Neural crest cell (in vitro differentiated cells): ENCODE results near the gene LITAFD. TPM values are rescaled to one million over a fixed set of nuclear protein-coding genes. Genes with fewer than 3 reads are reported as not detected.

Experiments used
- DNase-seq: peaks from one replicate; pipeline ENCODE4 v3.0.0; 2021; ENCODE audit warnings: low read depth, mixed read lengths, low spot score
- H3K27ac Mint-ChIP-seq: one replicate; pipeline ENCODE4 v1.8.0; 2021; ENCODE audit warnings: mild to moderate bottlenecking, mixed read lengths; ENCODE audit not compliant: unreplicated experiment
- H3K27me3 Mint-ChIP-seq: 2 replicates; pipeline ENCODE4 v1.8.0; 2021; ENCODE audit warnings: low read depth, mild to moderate bottlenecking, mixed read lengths
- H3K36me3 Mint-ChIP-seq: 2 replicates; pipeline ENCODE4 v1.8.0; 2021; ENCODE audit warnings: low read depth, mild to moderate bottlenecking, mixed read lengths
- H3K4me1 Mint-ChIP-seq: 2 replicates; pipeline ENCODE4 v1.8.0; 2021; ENCODE audit warnings: mixed read lengths
- H3K4me3 Mint-ChIP-seq: one replicate; pipeline ENCODE4 v1.8.0; 2021; ENCODE audit warnings: mild to moderate bottlenecking, mixed read lengths
- H3K9me3 Mint-ChIP-seq: 2 replicates; pipeline ENCODE4 v1.8.0; 2021; ENCODE audit warnings: mixed read lengths
- total RNA-seq: library from RNA; stranded (reverse); gene quantifications from 2 replicates; pipeline ENCODE4 v1.2.1, GENCODE V29; 2021
- TF ChIP-seq, protein P1 (sequence below): fragments of 200-600 bp; sonication (generic); conservative IDR thresholded peaks from 2 replicates; pipeline ENCODE4 v1.5.0; 2021; ENCODE audit warnings: antibody characterized with exemption, mild to moderate bottlenecking

Gene LITAFD
- total RNA-seq, 1 donor from 2014 or later: not detected

GRCh38 chr16:8893426-8893825 is 11.3 kb downstream of the LITAFD start:
- H3K4me1 Mint-ChIP-seq: peaks cover 30% of the 10 kb centered on the region
- no peaks in the 10 kb centered on the region for H3K27me3 Mint-ChIP-seq
- peaks cover 31% of the 10 kb centered on the region for H3K36me3 Mint-ChIP-seq
- H3K4me3 Mint-ChIP-seq: peak overlapping the region; percentile 6
- TF ChIP-seq, protein P1, sequence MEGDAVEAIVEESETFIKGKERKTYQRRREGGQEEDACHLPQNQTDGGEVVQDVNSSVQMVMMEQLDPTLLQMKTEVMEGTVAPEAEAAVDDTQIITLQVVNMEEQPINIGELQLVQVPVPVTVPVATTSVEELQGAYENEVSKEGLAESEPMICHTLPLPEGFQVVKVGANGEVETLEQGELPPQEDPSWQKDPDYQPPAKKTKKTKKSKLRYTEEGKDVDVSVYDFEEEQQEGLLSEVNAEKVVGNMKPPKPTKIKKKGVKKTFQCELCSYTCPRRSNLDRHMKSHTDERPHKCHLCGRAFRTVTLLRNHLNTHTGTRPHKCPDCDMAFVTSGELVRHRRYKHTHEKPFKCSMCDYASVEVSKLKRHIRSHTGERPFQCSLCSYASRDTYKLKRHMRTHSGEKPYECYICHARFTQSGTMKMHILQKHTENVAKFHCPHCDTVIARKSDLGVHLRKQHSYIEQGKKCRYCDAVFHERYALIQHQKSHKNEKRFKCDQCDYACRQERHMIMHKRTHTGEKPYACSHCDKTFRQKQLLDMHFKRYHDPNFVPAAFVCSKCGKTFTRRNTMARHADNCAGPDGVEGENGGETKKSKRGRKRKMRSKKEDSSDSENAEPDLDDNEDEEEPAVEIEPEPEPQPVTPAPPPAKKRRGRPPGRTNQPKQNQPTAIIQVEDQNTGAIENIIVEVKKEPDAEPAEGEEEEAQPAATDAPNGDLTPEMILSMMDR: no peak
- no peak overlapping the region for H3K27ac Mint-ChIP-seq
- DNase-seq: no peak
- no peaks in the 10 kb centered on the region for H3K9me3 Mint-ChIP-seq

- Mint-ChIP-seq H3K4me3 (no peak overlapping the region), H3K36me3 (peaks cover 32% of the 10 kb centered on the region), H3K27ac (peak overlapping the region; percentile 78), H3K27me3 (no peaks in the 10 kb centered on the region), H3K4me1 (peaks cover 30% of the 10 kb centered on the region), H3K9me3 (no peaks in the 10 kb centered on the region)
- no peak for DNase-seq
- TF ChIP-seq, protein P1: no peak
Measured at GRCh38 chr16:8893976-8894690, 12.0 kb downstream of the LITAFD start.

DNA sequence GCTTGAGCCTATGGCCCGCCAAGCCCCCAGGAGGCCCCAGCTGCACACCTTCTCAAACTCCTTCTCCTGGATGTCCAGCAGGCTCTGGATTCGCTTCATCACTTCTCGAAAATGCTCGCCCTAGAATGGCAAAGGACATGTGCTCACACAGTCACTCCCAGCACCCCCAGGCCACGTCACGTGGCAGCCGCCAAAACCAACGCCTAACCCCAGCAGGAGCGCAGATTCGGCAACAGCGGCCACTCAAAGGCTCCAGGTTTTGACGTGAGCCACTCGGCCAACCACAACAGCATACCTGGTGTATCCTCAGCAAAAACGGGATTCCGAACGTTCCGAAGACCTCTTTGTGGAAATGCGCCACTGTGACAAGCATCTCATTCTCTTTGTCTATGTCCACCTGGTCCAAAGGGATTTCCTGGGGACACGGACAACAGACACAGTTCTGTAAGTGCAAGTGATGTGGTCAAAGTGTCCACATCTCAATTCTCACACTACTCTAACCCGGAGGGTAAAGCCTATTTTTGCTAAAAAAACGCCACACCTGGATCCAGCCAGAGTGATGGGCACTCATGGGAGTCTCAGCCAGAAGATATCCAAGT is 12.7 kb downstream of the LITAFD start:
- Mint-ChIP-seq H3K27me3 (no peaks in the 10 kb centered on the region), H3K36me3 (peaks cover 32% of the 10 kb centered on the region)

DNA sequence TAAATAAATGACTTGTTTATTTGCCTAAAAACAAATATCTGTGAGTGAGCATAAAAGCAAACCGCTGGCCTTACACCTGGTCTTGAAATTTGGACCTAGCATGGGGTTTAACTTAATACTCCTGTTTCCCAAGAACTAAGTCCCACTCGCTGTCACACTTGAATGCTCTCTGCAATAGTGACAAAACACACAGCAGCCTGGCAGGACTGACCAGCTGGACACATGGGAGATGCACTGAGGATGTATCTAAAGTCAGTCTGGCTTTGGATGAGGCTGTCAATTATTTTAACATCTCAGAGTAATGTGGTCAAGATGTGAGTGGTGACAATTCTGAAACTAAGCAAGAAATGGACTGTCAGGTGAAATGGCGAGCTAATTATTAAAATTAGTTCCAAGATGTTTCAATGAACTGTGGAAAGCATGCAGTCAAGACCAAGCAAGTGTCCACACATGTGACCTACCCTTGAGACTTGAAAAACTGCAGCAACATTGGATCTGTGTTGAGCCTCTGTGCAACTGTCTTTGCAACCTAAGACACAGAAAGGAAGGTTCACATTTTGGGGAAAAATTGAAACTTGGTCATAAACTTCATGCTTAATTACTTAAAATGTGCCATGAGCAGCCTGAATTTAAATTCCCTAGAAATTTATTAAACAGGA is 16.6 kb downstream of the LITAFD start:
- H3K27ac Mint-ChIP-seq: no peak overlapping the region
- peaks cover 6% of the 10 kb centered on the region for H3K4me1 Mint-ChIP-seq
- no peaks in the 10 kb centered on the region for H3K27me3 Mint-ChIP-seq
- H3K9me3 Mint-ChIP-seq: no peaks in the 10 kb centered on the region
- TF ChIP-seq, protein P1: no peak
- no peak overlapping the region for H3K4me3 Mint-ChIP-seq
- peaks cover 27% of the 10 kb centered on the region for H3K36me3 Mint-ChIP-seq
- no peak for DNase-seq

More for the DNA sequence above, 12.7 kb downstream of the LITAFD start:
- H3K27ac Mint-ChIP-seq: peak overlapping the region; percentile 78
- H3K9me3 Mint-ChIP-seq: no peaks in the 10 kb centered on the region
- H3K4me3 Mint-ChIP-seq: no peak overlapping the region
- H3K4me1 Mint-ChIP-seq: peaks cover 30% of the 10 kb centered on the region
- TF ChIP-seq, protein P1: no peak
- DNase-seq: no peak

GRCh38 chr16:8899709-8900317 is 17.7 kb downstream of the LITAFD start:
- H3K4me1 Mint-ChIP-seq: peaks cover under 1% of the 10 kb centered on the region
- H3K27ac Mint-ChIP-seq: no peak overlapping the region
- DNase-seq: no peak
- H3K36me3 Mint-ChIP-seq: peaks cover 25% of the 10 kb centered on the region
- no peaks in the 10 kb centered on the region for H3K9me3 Mint-ChIP-seq
- H3K4me3 Mint-ChIP-seq: no peak overlapping the region
- no peaks in the 10 kb centered on the region for H3K27me3 Mint-ChIP-seq
- TF ChIP-seq, protein P1: no peak
